Esophagus muscularis mucosa (tissue), 4 donors: ENCODE results near the gene CYB5RL. TPM values are rescaled to one million over a fixed set of nuclear protein-coding genes. Genes with fewer than 3 reads are reported as not detected.

Source experiments
- DNase-seq: peaks from one replicate; pipeline ENCODE4 v3.0.0-alpha.2; 2017; ENCODE audit errors: extremely low spot score
- H3K27ac ChIP-seq, 4 donors: fragments of 200-600 bp; sonication (generic); replicated peaks in 1 of 4; 1 replicate in 3 of 4; 2 replicates in 1 of 4; pipeline ENCODE4 v1.5.1; 2016 to 2019; ENCODE audit warnings: mild to moderate bottlenecking in 1 of 4
- H3K27me3 ChIP-seq, 4 donors: fragments of 200-600 bp; sonication (generic); one replicate each; pipeline versions ENCODE4 v1.5.1 to v1.6.0; 2016 to 2019
- H3K36me3 ChIP-seq, 4 donors: fragments of 200-600 bp; sonication (generic); one replicate each; pipeline ENCODE4 v1.5.1; 2016 to 2019
- H3K4me1 ChIP-seq, 4 donors: fragments of 200-600 bp; sonication (generic); one replicate each; pipeline ENCODE4 v1.5.1; 2016 to 2019
- H3K4me3 ChIP-seq, 4 donors: fragments of 200-600 bp; sonication (generic); 1 replicate in 2 of 4; 2 replicates in 2 of 4; pipeline ENCODE4 v1.5.1; 2016 to 2019; ENCODE audit warnings: mild to moderate bottlenecking in 4 of 4, moderate library complexity in 1 of 4
- H3K9me3 ChIP-seq, 4 donors: fragments of 200-600 bp; sonication (generic); 1 replicate in 3 of 4; 2 replicates in 1 of 4; pipeline ENCODE4 v1.5.1; 2016 to 2019
- CTCF ChIP-seq, 3 experiments: fragments of 200-600 bp in 2 of 3; fragments of 450-650 bp in 1 of 3; sonication (generic) in 2 of 3; IDR thresholded peaks; one replicate each; pipeline ENCODE4 v1.5.1; 2017 to 2019; ENCODE audit warnings: antibody characterized with exemption in 3 of 3, mild to moderate bottlenecking in 2 of 3, moderate library complexity in 1 of 3
- EP300 ChIP-seq: sonication (generic); formaldehyde crosslinking; IDR thresholded peaks from one replicate; pipeline ENCODE4 v1.6.1; 2017; ENCODE audit warnings: antibody characterized with exemption
- POLR2A ChIP-seq: fragments of 450-650 bp; IDR thresholded peaks from one replicate; pipeline ENCODE4 v1.6.1; 2017; ENCODE audit warnings: antibody characterized with exemption, moderate library complexity, mild to moderate bottlenecking, low read depth
- POLR2AphosphoS5 ChIP-seq, 2 donors: sonication (generic); formaldehyde crosslinking; IDR thresholded peaks; one replicate each; pipeline ENCODE4 v1.6.1; 2017; ENCODE audit warnings: antibody characterized with exemption in 2 of 2
- WGBS: methylation state at CpG from one replicate; pipeline ENCODE4 v1.1.5; 2018; 5-methylcytosine and 5-hydroxymethylcytosine counted together
- intact Hi-C: fragments of 100-400 bp; cut with DNase I; formaldehyde crosslinking; loops from one replicate; pipeline ENCODE4 v1.15.1; 2023
- total RNA-seq, 4 donors: library from RNA; depleted of rRNA; stranded (reverse); fragments of >200 nt; gene quantifications; one replicate each; pipeline versions ENCODE4 v1.1.0 to v1.2.1, GENCODE V29; 2016

CYB5RL gene
- total RNA-seq, 4 donors from 2014 or later, result 3.6 to 6.1 (median 3.9) TPM

GRCh38 chr1:54227091-54227602 is 27.3 kb upstream of the CYB5RL start:
- intact Hi-C loops, result no loop called here
- H3K36me3 ChIP-seq, result peaks cover 0 to 42% (median 20%) of the 10 kb centered on the region in 4 donors
- WGBS, result 62% methylated on average over 8 of the region's 8 CpGs
- H3K9me3 ChIP-seq, result no peaks in the 10 kb centered on the region
- no peak overlapping the region for H3K27ac ChIP-seq
- no peak overlapping the region for H3K4me3 ChIP-seq
- TF ChIP-seq CTCF (IDR thresholded peaks at IDR 0.05), result no peak
- TF ChIP-seq POLR2AphosphoS5 (IDR thresholded peaks at IDR 0.05), result no peak
- no peak for TF ChIP-seq EP300
- TF ChIP-seq POLR2A, result no peak
- no peak for DNase-seq
- no peaks in the 10 kb centered on the region for H3K27me3 ChIP-seq
- peaks cover 6 to 34% (median 22%) of the 10 kb centered on the region in 4 donors for H3K4me1 ChIP-seq

GRCh38 chr1:54225986-54226559 is 26.2 kb upstream of the CYB5RL start:
- intact Hi-C loops, result no loop called here
- H3K36me3 ChIP-seq, result peaks cover 0 to 42% (median 23%) of the 10 kb centered on the region in 4 donors
- WGBS, result 86% methylated on average over 20 of the region's 20 CpGs

GRCh38 chr1:54225378-54225777 is 25.5 kb upstream of the CYB5RL start:
- no peak overlapping the region for H3K4me3 ChIP-seq
- H3K9me3 ChIP-seq, result no peaks in the 10 kb centered on the region
- peaks cover 0 to 42% (median 23%) of the 10 kb centered on the region in 4 donors for H3K36me3 ChIP-seq
- TF ChIP-seq POLR2A, result no peak
- no peak for DNase-seq
- no peaks in the 10 kb centered on the region for H3K27me3 ChIP-seq
- H3K27ac ChIP-seq, result no peak overlapping the region
- intact Hi-C loops, result no loop called here
- peaks cover 6 to 39% (median 30%) of the 10 kb centered on the region in 4 donors for H3K4me1 ChIP-seq
- 83% methylated on average over 6 of the region's 6 CpGs for WGBS

More at GRCh38 chr1:54225986-54226559, 26.2 kb upstream of the CYB5RL start:
- H3K4me3 ChIP-seq, result no peak overlapping the region
- TF ChIP-seq CTCF (IDR thresholded peaks at IDR 0.05) (no peak), EP300 (no peak), POLR2AphosphoS5 (IDR thresholded peaks at IDR 0.05) (no peak), POLR2A (no peak)
- peaks cover 6 to 34% (median 24%) of the 10 kb centered on the region in 4 donors for H3K4me1 ChIP-seq
- no peaks in the 10 kb centered on the region for H3K27me3 ChIP-seq
- no peaks in the 10 kb centered on the region for H3K9me3 ChIP-seq
- H3K27ac ChIP-seq, result no peak overlapping the region
- DNase-seq, result no peak

- Histone ChIP-seq H3K36me3 (peaks cover 0 to 44% (median 23%) of the 10 kb centered on the region in 4 donors), H3K4me3 (no peak overlapping the region), H3K27me3 (no peaks in the 10 kb centered on the region), H3K4me1 (peaks cover 15 to 41% (median 33%) of the 10 kb centered on the region in 4 donors), H3K27ac (no peak overlapping the region), H3K9me3 (no peaks in the 10 kb centered on the region)
- no peak for DNase-seq
- WGBS, result 76% methylated on average over 5 of the region's 6 CpGs
- intact Hi-C loops, result no loop called here
- TF ChIP-seq POLR2A (no peak), CTCF (IDR thresholded peaks at IDR 0.05) (no peak), EP300 (no peak)
These were observed 24.4 kb upstream of the CYB5RL start for GRCh38 chr1:54224233-54224632.

- TF ChIP-seq EP300 (no peak), POLR2AphosphoS5 (IDR thresholded peaks at IDR 0.05) (no peak), POLR2A (no peak), CTCF (IDR thresholded peaks at IDR 0.05) (no peak)
- intact Hi-C loops, result no loop called here
- Histone ChIP-seq H3K4me1 (peaks cover 18 to 41% (median 34%) of the 10 kb centered on the region in 4 donors), H3K27ac (no peak overlapping the region), H3K36me3 (peaks cover 5 to 50% (median 26%) of the 10 kb centered on the region in 4 donors), H3K27me3 (no peaks in the 10 kb centered on the region), H3K4me3 (no peak overlapping the region), H3K9me3 (no peaks in the 10 kb centered on the region)
- no peak for DNase-seq
- 92% methylated on average over 10 of the region's 16 CpGs for WGBS
These were observed 23.8 kb upstream of the CYB5RL start for GRCh38 chr1:54223441-54224202.
